ENCODE measurements around the gene CNTN2.

The CNTN2 gene, protein sequence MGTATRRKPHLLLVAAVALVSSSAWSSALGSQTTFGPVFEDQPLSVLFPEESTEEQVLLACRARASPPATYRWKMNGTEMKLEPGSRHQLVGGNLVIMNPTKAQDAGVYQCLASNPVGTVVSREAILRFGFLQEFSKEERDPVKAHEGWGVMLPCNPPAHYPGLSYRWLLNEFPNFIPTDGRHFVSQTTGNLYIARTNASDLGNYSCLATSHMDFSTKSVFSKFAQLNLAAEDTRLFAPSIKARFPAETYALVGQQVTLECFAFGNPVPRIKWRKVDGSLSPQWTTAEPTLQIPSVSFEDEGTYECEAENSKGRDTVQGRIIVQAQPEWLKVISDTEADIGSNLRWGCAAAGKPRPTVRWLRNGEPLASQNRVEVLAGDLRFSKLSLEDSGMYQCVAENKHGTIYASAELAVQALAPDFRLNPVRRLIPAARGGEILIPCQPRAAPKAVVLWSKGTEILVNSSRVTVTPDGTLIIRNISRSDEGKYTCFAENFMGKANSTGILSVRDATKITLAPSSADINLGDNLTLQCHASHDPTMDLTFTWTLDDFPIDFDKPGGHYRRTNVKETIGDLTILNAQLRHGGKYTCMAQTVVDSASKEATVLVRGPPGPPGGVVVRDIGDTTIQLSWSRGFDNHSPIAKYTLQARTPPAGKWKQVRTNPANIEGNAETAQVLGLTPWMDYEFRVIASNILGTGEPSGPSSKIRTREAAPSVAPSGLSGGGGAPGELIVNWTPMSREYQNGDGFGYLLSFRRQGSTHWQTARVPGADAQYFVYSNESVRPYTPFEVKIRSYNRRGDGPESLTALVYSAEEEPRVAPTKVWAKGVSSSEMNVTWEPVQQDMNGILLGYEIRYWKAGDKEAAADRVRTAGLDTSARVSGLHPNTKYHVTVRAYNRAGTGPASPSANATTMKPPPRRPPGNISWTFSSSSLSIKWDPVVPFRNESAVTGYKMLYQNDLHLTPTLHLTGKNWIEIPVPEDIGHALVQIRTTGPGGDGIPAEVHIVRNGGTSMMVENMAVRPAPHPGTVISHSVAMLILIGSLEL

DNA sequence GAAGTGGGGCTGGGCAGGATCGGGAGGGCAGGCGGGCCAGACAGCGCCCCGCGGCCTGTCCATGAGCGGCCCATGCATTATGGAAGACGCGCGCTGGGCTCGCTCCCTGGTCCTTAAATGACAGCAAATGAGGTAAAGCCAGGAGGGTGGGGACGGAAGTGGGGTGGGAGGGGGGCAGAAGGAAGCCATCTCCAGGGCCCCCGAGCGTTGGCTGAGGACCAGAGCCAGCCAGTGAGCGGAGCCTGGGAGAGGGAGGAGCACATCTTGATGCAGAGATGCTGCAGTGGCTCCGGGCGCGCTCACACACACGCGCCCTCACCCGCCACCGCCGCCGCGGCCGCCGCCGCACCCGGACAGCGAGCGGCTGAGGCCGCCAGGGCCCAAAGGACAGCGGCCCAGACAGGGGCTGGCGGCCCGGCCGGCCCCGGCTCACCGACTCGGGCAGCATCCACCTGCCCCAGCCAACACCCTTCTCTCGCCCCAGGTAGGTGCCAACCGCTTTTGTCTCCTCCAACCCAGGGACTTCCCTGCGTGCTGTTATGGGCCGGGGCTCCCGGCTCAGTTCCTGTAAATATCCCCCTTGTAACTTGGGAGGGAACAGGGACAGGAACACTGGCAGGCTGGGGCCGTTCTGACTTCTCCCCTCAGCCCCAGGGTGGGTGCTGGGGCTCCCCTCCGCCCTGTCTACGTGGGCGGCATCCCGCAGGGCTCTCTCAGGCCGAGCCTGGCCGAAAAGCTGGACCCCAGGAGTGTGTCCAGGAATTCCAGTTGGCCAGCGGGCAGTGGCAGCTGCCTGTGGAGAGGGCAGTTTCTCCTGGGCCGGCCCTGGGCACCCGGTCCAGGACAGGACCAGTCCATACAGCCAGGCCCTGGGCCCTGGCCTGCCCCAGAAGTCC lies at the start of gene CNTN2:
TSS of gene CNTN2 (plus strand) at position 302 of the 896 bp plus-strand sequence. CDS start 9,974 bp downstream, outside the sequence.
- DNase-seq = peak in 12 of 14 donors; percentile 41 to 88 (median 70)

DNA sequence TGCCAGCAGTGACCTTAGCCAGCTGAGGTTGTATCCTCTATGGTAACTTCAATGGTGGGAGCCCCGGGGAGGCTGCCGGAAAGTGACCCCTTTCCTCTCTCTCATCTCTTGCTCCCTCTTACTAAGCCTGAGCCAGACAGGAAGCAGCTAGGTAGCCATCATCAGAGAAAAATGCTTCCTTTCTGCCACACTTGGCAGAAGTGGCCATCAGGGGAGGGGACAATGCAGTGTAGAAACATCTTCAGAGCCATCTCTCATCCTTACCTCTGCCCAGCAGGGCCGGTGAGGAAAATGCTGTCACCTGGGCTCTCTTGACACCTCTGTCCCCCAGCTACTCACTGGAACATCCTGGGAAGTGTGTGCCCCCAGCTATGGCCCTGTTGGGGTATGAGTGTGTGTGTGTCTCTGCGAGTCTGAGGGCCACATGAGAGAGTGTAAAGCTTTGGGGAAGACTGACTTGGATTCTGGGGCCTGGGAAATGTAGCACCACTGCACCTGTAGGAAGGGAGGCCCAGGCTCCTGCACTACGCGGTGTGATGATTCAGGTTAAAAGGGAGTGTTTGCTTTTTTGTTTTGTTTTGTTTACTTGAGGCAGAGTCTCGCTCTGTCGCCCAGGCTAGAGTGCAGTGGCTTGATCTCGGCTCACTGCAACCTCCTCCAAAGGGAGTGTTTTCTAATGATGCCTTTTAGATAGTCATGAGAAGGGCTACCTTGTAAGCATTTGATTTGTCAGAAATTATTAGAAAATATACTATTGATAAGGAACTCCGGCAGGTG lies 48.7 kb upstream of the CNTN2 start:
- no peak for DNase-seq

DNA sequence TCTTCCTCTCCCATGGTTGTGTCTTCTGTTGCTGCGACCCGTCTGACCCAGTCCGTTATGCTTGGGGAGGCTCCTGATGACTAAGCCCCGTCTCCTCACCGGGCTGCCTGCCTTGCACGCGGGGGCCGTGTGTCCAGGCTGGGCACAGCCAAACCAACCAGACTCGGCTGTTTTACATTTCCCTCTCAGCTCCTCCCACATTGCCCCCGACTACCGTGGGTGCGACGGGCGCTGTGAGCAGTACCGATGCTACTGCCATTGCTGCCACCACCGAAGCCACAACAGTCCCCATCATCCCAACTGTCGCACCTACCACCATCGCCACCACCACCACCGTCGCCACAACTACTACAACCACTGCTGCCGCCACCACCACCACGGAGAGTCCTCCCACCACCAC lies 46.0 kb upstream of the CNTN2 start:
- DNase-seq = peak in 1 of 14 donors; percentile 52

DNA sequence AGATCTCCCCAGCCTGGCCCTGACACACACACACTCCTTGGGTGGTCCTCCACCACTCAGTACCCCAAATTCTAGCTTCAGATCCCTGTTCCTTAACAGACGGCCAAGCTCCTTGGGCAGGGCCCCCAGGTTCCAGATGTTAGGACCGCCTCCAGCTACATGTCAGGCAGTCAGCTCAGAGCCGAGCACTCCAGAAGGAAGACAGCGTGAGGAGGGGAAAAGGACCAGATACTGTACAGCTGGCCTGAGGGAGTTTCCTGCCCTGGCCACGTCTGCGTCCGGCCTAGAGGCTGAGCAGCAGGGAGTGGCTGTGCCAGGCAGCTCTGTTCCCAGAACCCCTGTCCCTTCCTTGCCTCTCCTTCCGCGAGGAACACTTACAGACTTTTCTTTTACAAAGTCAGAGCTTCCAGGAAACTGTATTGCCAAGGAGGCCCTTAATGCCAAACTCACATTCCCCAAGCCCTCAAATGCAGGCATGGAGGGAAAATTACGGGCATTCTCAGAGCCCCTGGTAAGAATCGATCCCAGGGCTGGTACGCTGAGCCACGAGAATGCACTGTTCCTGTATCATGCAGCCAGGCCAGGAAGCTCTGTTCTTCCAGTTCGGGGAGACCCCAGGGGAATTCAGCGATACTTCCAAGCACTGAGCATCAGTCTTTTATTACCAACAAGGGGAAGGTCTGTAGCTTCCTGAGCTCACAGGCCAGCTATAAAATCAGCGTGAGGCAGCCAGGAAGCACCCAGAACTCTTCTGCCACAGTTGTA lies 45.2 kb upstream of the CNTN2 start:
- peak in 1 of 14 donors; percentile 47 for DNase-seq

DNA sequence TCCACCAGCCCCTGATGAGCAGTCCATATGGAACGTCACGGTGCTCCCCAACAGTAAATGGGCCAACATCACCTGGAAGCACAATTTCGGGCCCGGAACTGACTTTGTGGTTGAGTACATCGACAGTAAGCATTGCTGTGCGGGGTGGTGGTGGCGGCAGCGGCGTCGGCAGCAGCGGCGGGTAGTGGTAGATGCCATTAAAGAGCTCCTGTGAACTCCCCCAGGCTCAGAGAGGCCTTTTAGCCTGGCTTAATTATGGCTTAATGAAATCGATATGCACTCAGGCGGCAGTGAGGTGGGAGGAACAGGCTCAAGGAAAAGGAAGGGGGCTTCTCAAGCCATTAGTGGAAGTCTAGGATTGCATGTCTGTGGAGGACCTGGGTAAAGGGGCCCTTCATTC lies 41.9 kb upstream of the CNTN2 start:
- DNase-seq = no peak

DNA sequence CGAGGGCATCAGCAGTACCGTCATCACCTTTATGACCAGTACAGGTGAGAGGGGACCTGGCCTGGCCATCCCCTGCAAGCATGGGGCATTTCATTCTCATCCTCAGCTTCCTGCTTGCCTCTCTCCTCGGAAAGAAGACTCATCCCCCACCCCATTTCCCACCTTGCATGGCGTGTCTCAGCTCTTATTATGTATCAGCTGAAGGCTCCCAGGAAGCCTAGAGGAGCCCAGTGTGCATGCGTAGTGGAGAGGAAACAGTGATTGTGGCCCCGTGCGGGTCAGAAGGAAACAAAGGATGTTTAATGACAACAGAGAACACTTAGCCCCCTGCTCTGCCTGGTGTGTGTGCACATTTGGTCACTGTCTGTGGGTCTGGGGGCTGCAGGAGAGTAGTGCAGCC lies 40.3 kb upstream of the CNTN2 start:
- no peak for DNase-seq

DNA sequence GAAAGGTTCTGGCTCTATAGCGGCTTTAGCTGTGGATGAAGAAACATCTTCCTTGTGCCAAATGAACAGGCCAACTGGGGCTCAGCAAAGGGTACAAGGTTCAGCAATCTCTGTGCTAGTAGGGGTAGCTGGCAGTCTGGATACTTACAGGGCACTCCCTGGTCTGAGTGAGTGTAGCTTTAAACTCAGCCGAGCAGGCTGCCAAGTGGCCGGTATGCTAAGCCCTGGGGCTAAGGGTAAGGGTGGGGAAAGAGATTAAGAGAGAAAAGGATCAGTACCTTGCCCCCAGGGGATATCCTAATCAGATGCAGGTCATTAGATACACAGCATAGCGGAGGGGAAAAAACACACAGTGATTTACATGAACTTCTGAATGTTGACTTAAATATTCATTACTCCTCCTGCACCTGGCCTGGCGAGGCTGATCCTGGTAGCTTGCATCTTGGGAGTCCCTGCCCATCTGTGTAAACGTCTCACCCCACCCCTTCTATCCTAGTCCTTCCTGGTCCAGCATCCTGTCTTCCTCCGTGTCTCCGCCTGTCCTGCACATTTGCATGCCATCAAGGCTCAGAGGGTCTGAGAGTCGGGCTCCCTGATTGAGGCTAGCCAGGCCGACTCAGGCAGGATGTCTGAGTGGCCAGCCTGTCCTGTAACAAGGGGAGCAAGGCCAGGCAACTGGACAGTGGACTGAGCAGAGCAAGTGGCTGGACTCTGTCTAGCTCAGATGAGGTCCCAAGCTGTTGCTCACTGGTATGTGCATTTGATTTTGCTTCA lies 39.5 kb upstream of the CNTN2 start:
- no peak for DNase-seq

DNA sequence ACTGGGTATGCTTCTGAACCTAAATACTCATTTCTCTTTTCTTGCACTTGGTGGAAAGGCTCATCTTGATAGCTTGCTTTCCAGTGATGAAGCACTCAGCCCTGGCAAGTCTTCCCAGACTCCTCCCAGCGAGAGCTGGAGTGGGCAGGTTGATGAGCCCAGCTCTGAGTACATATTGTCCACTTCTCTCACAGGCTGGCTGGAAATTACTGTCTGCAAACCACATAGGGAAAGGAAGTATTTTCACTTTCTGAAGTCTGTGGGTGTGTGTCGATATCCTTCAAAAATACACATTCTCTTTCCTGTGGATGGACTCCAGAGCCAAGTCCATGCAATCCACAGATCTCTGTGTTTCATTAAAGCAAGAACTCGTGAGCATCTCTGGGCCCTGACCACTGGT lies 38.7 kb upstream of the CNTN2 start:
- DNase-seq = peak in 1 of 14 donors; percentile 15

DNA sequence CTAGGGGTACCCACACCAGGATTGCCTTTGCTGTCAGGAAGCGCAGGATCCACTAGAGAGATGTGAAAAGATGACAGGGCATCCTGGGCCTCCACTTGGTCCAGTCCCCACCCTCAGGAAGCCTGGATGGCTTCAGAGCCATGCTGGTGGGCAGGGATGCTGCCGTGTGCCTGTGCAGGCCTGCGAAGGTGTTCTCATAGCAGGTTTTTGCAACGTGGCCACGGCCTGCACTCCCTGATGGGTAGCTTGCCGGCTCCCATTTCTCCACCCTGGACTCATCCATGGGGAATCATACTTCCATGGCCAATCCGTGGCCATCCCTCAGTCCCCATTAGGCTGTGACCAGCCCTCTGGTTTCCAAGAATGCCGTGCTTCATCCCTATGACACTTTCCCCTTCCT lies 34.1 kb upstream of the CNTN2 start:
- no peak for DNase-seq

DNA sequence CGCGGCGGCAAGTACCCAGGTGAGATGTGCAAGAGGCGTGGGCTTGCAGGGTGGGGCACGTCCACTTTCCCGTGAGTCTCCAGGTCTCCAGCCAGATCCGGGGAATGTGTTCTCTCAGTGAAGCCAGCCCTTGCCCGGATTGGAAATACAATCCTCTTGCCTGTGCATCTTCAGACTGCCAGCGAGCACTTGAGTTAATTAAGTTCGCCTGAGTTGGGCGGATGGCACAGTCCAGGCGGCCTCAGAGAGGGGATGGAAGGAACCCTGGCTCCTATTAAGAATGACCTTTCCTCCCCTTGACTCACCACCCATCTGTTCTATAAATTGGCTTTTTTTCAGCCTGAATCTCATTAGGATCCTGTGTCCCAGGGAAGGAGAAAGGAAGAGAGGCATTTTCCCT lies 33.3 kb upstream of the CNTN2 start:
- DNase-seq = peak in 1 of 14 donors; percentile 29

DNA sequence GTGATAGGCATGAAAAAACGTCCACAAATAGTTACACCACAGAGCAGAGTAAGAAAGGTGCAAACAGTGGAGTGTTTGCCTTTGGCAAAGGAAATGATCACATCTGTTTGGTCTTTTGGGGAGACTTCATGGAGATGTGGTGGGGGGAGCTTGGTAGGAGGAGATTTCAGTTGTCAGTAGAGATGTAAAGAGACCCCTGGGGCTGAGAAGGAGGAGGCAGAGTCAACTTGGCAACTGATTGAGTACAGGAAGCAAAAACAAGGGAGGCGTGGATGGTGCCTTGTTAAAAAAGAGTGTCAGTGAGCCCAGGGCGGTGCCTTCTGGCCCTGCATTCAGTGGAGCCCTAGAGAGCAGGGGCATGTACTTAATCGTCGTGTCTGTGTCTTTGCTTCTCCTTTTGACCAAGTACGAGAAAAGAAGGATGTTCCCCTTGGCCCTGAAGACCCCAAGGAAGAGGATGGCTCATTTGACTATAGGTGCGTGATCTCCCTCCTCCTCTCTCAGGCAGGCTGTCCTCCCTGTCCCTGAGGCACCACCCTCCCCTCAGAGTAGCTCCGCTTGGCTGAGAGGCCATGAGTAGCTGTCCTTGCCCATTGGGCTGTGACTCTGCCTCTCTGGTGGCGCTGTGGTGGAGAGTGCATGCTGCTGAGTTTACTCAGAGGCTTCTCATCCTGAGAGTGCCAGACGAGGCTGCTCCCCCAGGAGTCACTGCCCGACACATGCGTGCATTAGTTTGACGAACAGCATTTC lies 30.4 kb upstream of the CNTN2 start:
- peak in 1 of 14 donors; percentile 28 for DNase-seq

DNA sequence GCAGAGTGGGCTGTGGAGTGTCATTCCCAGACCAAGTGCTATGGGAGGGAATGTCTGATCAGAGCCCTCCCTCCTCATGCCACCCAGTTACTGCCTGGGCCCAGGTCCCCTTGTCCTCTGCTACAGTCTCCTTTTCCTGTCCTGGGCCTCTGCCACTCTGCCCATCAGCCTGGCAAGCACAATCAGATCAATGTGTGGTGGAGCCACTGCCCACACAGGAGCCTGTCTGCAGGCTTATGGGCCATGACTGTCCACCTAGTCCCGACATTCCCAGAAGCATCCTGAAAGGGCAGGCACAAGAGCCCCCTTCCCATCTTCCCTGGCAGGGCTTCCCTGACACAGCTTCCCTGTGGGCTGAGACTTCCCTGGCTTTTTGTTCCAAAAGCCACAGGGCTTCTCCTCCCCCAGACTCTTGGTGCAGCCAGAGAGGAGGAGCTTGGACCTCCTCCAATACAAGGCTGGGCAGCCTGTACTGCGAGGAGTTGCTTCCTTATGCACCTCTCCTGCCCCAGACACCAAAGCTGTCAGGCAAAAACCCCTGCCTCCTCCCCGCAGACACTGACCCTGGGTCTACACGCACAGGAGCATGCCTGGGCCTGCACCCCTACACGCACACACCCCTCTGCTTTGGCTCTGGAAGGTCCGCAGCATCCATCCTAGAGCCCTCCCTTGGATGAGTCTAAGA lies 29.2 kb upstream of the CNTN2 start:
- peak in 10 of 14 donors; percentile 19 to 69 (median 39) for DNase-seq

DNA sequence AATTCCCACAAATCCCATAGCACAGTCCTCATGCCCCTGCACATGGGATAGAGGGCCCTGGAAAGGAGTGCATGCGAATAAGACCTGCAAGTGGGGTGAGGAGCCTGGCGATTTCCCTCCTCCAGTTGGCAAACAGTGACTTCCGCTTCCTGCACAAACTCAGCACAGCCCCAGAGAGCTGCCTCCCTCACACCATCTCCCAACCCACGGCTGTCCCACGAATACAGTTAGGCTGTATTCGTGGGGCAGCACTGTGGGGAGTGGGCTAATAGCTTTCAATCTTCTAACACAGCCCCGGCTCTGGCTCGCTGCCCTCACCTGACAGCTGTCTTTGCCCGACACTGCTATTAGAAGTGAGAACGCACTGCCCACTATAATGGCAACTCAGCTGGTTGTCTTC lies 28.2 kb upstream of the CNTN2 start:
- peak in 1 of 14 donors; percentile 47 for DNase-seq

DNA sequence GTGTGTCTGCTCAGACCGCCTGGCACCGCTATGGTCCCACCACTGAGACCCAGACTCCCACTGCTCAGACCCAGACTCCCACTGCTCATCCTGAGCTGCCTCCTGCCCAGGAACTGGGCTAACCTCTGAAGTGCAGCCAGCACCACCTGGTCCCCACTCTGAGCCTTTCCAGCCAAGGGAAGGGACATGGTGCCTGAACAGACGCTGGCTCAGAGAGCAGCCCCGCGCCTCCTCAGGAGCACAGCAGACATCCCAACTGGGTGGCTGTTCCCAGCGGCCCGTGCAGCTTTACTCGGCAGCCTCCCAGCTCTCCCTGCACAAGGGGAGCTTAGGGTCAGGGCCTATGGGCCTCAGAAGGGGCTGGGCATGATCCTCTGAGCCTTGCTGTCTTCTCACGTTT lies 27.8 kb upstream of the CNTN2 start:
- DNase-seq = peak in 1 of 14 donors; percentile 65

DNA sequence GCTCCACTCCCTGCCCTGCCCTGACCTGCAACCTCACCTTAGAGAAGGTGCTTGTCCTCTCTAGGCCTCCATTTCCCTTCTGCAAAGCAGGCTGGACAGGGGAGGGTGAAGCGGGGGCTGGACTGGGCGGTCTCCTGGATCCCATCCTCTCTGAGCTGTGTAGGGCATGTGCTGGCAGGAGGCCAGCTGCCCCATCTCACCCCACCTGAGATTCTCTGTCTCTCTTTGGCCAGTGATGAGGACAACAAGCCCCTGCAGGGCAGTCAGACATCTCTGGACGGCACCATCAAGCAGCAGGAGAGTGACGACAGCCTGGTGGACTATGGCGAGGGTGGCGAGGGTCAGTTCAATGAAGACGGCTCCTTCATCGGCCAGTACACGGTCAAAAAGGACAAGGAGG lies 26.9 kb upstream of the CNTN2 start:
- DNase-seq = no peak

DNA sequence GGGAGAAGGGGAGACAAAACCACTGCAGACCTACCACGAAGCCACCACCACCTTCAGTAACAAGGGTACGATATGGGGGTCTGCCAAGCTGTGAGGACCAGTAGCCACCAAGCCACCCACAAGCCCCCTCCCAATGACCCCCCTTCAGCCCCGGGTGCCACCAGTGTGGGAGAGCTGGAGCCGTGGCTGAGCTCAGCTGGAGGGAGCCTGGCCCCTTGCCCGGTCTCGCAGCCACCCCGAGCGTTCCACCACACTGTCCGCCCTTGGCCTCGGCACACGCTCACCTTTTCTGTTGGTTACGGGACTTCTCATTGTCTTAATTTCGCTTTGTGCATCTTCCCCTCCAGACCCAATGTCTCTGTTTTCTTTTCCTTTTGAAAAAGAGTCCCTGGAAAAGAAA lies 26.4 kb upstream of the CNTN2 start:
- DNase-seq = no peak

DNA sequence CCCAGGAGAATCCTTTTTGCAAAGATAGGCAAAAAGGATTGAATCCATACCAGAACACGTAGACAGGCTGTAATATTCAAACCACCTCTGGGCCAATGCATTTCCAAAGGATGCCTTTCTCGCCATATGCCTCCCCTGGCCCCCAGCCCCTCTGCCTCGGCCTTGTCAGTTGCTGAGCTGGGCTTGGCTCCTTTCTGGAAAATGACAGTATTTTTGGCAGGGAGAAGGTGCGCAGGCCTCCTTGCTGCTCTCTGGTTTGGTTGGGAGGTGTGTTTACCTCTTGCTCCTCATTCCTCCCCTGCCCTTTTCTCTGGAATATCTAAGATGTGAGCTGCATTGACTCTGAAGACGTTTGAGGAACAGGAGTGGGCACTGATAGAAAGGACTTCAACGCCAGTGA lies 26.0 kb upstream of the CNTN2 start:
- peak in 1 of 14 donors; percentile 56 for DNase-seq

DNA sequence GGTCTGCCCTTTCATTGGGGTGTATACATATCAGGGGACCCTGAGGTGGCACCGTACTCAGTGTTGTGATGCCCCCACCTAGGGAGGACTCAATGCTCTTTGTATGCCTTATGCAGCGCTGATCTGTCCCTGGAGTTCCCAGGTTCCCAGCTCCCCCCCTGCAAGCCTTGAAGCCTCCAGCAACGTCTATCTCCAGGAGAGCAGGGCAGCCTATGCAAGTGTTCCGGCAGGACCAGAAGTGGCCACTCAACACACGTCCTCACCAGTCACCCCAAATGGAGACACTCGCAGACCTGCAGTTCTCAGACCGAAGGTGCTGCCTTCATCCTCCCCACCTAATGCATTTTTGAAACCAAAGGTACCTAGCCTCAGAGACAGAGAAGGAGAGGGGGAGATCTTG lies 25.2 kb upstream of the CNTN2 start:
- DNase-seq = no peak

All from C1 segment of cervical spinal cord (tissue), 14 donors.